Glomerular endothelial cell (primary cell): ENCODE results near the gene GID8. TPM values are rescaled to one million over a fixed set of nuclear protein-coding genes. Genes with fewer than 3 reads are reported as not detected.
"Not testable (repeated sequence)": the region's sequence is repeated elsewhere in the genome, so short reads cannot be mapped to it uniquely, and the experiment has no call there.

ENCODE experiments used
- DNase-seq: peaks from one replicate; pipeline ENCODE4 v3.0.0-alpha.2; 2011; ENCODE audit warnings: low read depth, low spot score; ENCODE audit errors: extremely low read depth
- total RNA-seq: library from RNA; depleted of rRNA; stranded (reverse); fragments of >200 nt; gene quantifications from 2 replicates; pipeline ENCODE4 v1.2.3, GENCODE V29; 2015

The GID8 gene
- total RNA-seq, 1 donor from 2014 or later, result 32.3 TPM

- no peak for DNase-seq
These were observed 16.7 kb upstream of the GID8 start for GRCh38 chr20:62921119-62921687.

GRCh38 chr20:62922451-62922921 lies 15.5 kb upstream of the GID8 start:
- no peak for DNase-seq

- DNase-seq, result not testable (repeated sequence)
These were observed 14.8 kb upstream of the GID8 start for GRCh38 chr20:62923059-62923668.

GRCh38 chr20:62923669-62924441 lies 14.1 kb upstream of the GID8 start:
- DNase-seq, result no peak

- no peak for DNase-seq
These were observed 13.4 kb upstream of the GID8 start for GRCh38 chr20:62924442-62925075.

GRCh38 chr20:62925076-62925419 lies 12.9 kb upstream of the GID8 start:
- DNase-seq, result no peak

GRCh38 chr20:62925420-62926228 lies 12.3 kb upstream of the GID8 start:
- no peak for DNase-seq

GRCh38 chr20:62926229-62927127 lies 11.5 kb upstream of the GID8 start, which contains the start of gene DIDO1:
DIDO1 (minus strand) TSS chr20:62926505.
- no peak for DNase-seq

GRCh38 chr20:62927128-62927705 lies 10.7 kb upstream of the GID8 start:
- DNase-seq, result no peak

- DNase-seq, result no peak
These were observed 9.6 kb upstream of the GID8 start for GRCh38 chr20:62928246-62928939.

GRCh38 chr20:62929051-62929538 lies 8.9 kb upstream of the GID8 start:
- no peak for DNase-seq

- DNase-seq, result no peak
These were observed 6.5 kb upstream of the GID8 start for GRCh38 chr20:62931464-62931863.

GRCh38 chr20:62933966-62934365 lies 4.0 kb upstream of the GID8 start:
- no peak for DNase-seq

- no peak for DNase-seq
These were observed 2.6 kb upstream of the GID8 start for GRCh38 chr20:62935204-62935967.

GRCh38 chr20:62935968-62936585 lies 1.9 kb upstream of the GID8 start:
- DNase-seq, result no peak

- DNase-seq, result no peak
These were observed 461 bp upstream of the GID8 start for GRCh38 chr20:62937268-62938104.
